Astrocyte of the hippocampus (primary cell): ENCODE data around the gene MKKS.

Experiments used
- DNase-seq: peaks from one replicate; pipeline ENCODE4 v3.0.0; 2011; ENCODE audit warnings: low read depth, low spot score

The MKKS gene

GRCh38 chr20:10433623-10434466 lies at the start of gene MKKS:
Gene MKKS (minus strand): TSS chr20:10434222. CDS start chr20:10413514, 20,708 bp downstream.
- DNase-seq = peak; percentile 97

- no peak for DNase-seq
Measured at GRCh38 chr20:10483691-10484090, 49.7 kb upstream of the MKKS start.

- DNase-seq = no peak
Measured at GRCh38 chr20:10481676-10482075, 47.7 kb upstream of the MKKS start.

GRCh38 chr20:10478930-10479329 lies 44.9 kb upstream of the MKKS start:
- no peak for DNase-seq

GRCh38 chr20:10478205-10478604 lies 44.2 kb upstream of the MKKS start:
- no peak for DNase-seq

GRCh38 chr20:10476319-10476724 lies 42.3 kb upstream of the MKKS start:
- no peak for DNase-seq

- no peak for DNase-seq
Measured at GRCh38 chr20:10475225-10475624, 41.2 kb upstream of the MKKS start.

GRCh38 chr20:10474606-10475184 lies 40.7 kb upstream of the MKKS start:
- DNase-seq = no peak

GRCh38 chr20:10472871-10473270 lies 38.8 kb upstream of the MKKS start:
- DNase-seq = no peak

- no peak for DNase-seq
Measured at GRCh38 chr20:10470276-10470675, 36.3 kb upstream of the MKKS start.

GRCh38 chr20:10469599-10469998 lies 35.6 kb upstream of the MKKS start:
- DNase-seq = peak; percentile 83

GRCh38 chr20:10469056-10469455 lies 35.0 kb upstream of the MKKS start:
- DNase-seq = no peak

GRCh38 chr20:10468340-10468845 lies 34.4 kb upstream of the MKKS start:
- no peak for DNase-seq

- no peak for DNase-seq
Measured at GRCh38 chr20:10467681-10468339, 33.8 kb upstream of the MKKS start.

GRCh38 chr20:10466855-10467254 lies 32.8 kb upstream of the MKKS start:
- DNase-seq = no peak

- peak; percentile 89 for DNase-seq
Measured at GRCh38 chr20:10466325-10466724, 32.3 kb upstream of the MKKS start.

GRCh38 chr20:10465135-10465534 lies 31.1 kb upstream of the MKKS start:
- no peak for DNase-seq

GRCh38 chr20:10463622-10464021 lies 29.6 kb upstream of the MKKS start:
- DNase-seq = no peak

GRCh38 chr20:10462516-10462915 lies 28.5 kb upstream of the MKKS start:
- no peak for DNase-seq

GRCh38 chr20:10461495-10461894 lies 27.5 kb upstream of the MKKS start:
- no peak for DNase-seq

- no peak for DNase-seq
Measured at GRCh38 chr20:10454151-10454750, 20.2 kb upstream of the MKKS start.

- DNase-seq = no peak
Measured at GRCh38 chr20:10453241-10453640, 19.2 kb upstream of the MKKS start.
